ENCODE data around the gene ELOVL1. TPM values are rescaled to one million over a fixed set of nuclear protein-coding genes. Genes with fewer than 3 reads are reported as not detected.
A peak's percentile ranks its signal among the peaks of the same experiment; 100 is the strongest.

ELOVL1 gene
- total RNA-seq, 1 experiment from 2014 or later: 91.3 TPM

GRCh38 chr1:43345120-43345519, 22.7 kb downstream of the ELOVL1 start (continued):
- no peak for TF ChIP-seq ZFX (IDR thresholded peaks at IDR 0.05)

DNA sequence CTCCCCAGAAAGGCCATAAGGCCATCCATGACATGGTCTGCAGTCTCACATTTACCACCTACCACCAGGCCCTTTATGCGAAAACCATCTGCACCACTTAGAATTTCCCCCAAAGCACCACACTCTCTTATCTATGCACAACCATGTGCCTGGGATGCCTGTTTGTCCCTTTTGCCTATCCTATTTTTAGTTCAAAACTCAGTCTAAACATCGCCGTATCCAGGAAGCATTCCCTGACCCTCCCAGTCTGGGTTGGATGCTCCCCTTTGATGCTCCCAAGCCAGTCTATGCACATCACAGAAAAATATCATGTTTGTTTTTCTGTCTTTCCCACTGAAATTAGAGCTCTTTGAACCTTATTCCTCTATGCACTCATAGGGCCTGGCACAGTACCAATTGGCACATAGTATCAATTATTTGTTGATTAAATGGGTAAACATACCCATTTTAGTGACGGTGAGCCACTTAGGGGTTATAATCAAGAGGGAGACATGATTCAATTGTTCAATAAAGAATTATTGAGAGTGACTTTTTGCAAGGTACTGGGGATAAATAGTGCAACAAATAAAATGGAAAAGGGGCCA, 23.5 kb downstream of the ELOVL1 start:
- POLR2A ChIA-PET: no interaction called here
- no peak for ATAC-seq
- H3K27me3 ChIP-seq (ENCODE audit: insufficient read depth, low read length): no peaks in the 10 kb centered on the region
- no peaks in the 10 kb centered on the region for H4K20me1 ChIP-seq (ENCODE audit: insufficient read depth)
- no peaks in the 10 kb centered on the region for H3K9me2 ChIP-seq (ENCODE audit: insufficient read depth)
- H3K36me3 ChIP-seq (ENCODE audit: control insufficient read depth in 1 of 2, insufficient read depth in 2 of 2, low read length in 2 of 2): no peaks in the 10 kb centered on the region
- no peak overlapping the region for H3K4me3 ChIP-seq (replicated peaks in 1 of 2; ENCODE audit: low read depth in 1 of 2, low read length in 2 of 2)
- CTCF ChIA-PET: no interaction called here
- H3K9me3 ChIP-seq (ENCODE audit: control insufficient read depth in 1 of 2, insufficient read depth in 1 of 2, low read depth in 1 of 2, low read length in 2 of 2): no peaks in the 10 kb centered on the region
- 0 out of 2 replicates have a peak overlapping the region, but pooled peaks have one; percentile 9 for H3K9ac ChIP-seq (ENCODE audit: low read length)
- H3K27ac ChIP-seq (ENCODE audit: low read depth, low read length): no peak overlapping the region
- RAD21 ChIA-PET (ENCODE audit: low non-redundant PET in 1 of 2, low total read pairs in 2 of 2, uncharacterized antibody in 2 of 2, unreplicated experiment in 2 of 2): interaction anchor here in 1 of 2 experiments (0.7 kb wide), 1 partner anchor 70 kb away, joined by 3 read pairs; no protein-coding TSS in a partner anchor
- no TSS peak for BruUV-seq (replicated peaks)
- H3K4me1 ChIP-seq (ENCODE audit: control insufficient read depth in 1 of 2, insufficient read depth in 2 of 2, low read length in 2 of 2): peaks cover 28 to 61% of the 10 kb centered on the region in 2 experiments
- peak overlapping the region; percentile 57 for H3K4me2 ChIP-seq (ENCODE audit: low read length)
- intact Hi-C loops (cut with micrococcal nuclease): no loop called here
- no peaks in the 10 kb centered on the region for H3K79me2 ChIP-seq (ENCODE audit: insufficient read depth, low read length)
- H2AFZ ChIP-seq (ENCODE audit: low read depth, low read length, poor library complexity, severe bottlenecking): no peak overlapping the region
- TF ChIP-seq, protein P1, sequence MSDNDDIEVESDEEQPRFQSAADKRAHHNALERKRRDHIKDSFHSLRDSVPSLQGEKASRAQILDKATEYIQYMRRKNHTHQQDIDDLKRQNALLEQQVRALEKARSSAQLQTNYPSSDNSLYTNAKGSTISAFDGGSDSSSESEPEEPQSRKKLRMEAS (IDR thresholded peaks at IDR 0.05): no peak
- TF ChIP-seq TCF7L2 (IDR thresholded peaks at IDR 0.05; ENCODE audit: borderline replicate concordance, extremely low read depth, insufficient read depth, insufficient read length) (no peak), FOSL1 (IDR thresholded peaks at IDR 0.05; ENCODE audit: low read depth) (no peak), EZH2phosphoT487 (IDR thresholded peaks at IDR 0.05; ENCODE audit: borderline replicate concordance) (no peak), SRF (IDR thresholded peaks at IDR 0.05; ENCODE audit: low read depth) (no peak), SP1 (IDR thresholded peaks at IDR 0.05; ENCODE audit: low read depth) (no peak), POLR2AphosphoS5 (IDR thresholded peaks at IDR 0.05; ENCODE audit: low read depth, low read length) (no peak), YY1 (IDR thresholded peaks at IDR 0.05; ENCODE audit: extremely low read depth, insufficient replicate concordance, low read depth, low read length) (no peak), ELF1 (IDR thresholded peaks at IDR 0.05; ENCODE audit: borderline replicate concordance, low read depth) (no peak)
- TF ChIP-seq, protein P2, sequence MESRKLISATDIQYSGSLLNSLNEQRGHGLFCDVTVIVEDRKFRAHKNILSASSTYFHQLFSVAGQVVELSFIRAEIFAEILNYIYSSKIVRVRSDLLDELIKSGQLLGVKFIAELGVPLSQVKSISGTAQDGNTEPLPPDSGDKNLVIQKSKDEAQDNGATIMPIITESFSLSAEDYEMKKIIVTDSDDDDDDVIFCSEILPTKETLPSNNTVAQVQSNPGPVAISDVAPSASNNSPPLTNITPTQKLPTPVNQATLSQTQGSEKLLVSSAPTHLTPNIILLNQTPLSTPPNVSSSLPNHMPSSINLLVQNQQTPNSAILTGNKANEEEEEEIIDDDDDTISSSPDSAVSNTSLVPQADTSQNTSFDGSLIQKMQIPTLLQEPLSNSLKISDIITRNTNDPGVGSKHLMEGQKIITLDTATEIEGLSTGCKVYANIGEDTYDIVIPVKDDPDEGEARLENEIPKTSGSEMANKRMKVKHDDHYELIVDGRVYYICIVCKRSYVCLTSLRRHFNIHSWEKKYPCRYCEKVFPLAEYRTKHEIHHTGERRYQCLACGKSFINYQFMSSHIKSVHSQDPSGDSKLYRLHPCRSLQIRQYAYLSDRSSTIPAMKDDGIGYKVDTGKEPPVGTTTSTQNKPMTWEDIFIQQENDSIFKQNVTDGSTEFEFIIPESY (IDR thresholded peaks at IDR 0.05; ENCODE audit: extremely low read depth, insufficient replicate concordance, low read length): no peak
- no peak for DNase-seq (ENCODE audit: low read depth, low spot score)
